Pericardium fibroblast (primary cell): ENCODE results near the gene ACAT1. TPM values are rescaled to one million over a fixed set of nuclear protein-coding genes. Genes with fewer than 3 reads are reported as not detected.

Source experiments
- total RNA-seq: library from RNA; depleted of rRNA; stranded (reverse); fragments of >200 nt; gene quantifications from 2 replicates; pipeline ENCODE4 v1.2.3, GENCODE V29; 2015

ACAT1 gene
- total RNA-seq: 83.8 and 96.7 TPM in 2 replicates

GRCh38 chr11:108121274-108122155, at the start of gene ACAT1:
Gene ACAT1 (plus strand): TSS chr11:108121567. CDS start chr11:108121607, 40 bp downstream.

Other genes starting within 250 kb of the ACAT1 start
- gene RAB39A, start 193.1 kb upstream of the ACAT1 start, total RNA-seq: not detected in 2 replicates
- gene CUL5, start 112.7 kb upstream of the ACAT1 start, total RNA-seq: 14.3 and 28.6 TPM in 2 replicates
- 6.8 and 16.1 TPM in 2 replicates for gene NPAT, start 101.1 kb downstream of the ACAT1 start, total RNA-seq
- 27.7 and 86.1 TPM in 2 replicates for gene ATM, start 101.5 kb downstream of the ACAT1 start, total RNA-seq